ENCODE results near the gene PLA2G10.
"Not testable (repeated sequence)": the region's sequence is repeated elsewhere in the genome, so short reads cannot be mapped to it uniquely, and the experiment has no call there.

PLA2G10 gene

GRCh38 chr16:14667347-14668266 lies 26.5 kb downstream of the PLA2G10 start:
- DNase-seq (ENCODE audit: low spot score), result no peak

GRCh38 chr16:14658063-14658462 lies 36.0 kb downstream of the PLA2G10 start:
- no peak for DNase-seq (ENCODE audit: low spot score)

- no peak for DNase-seq (ENCODE audit: low spot score)
Observed at GRCh38 chr16:14652726-14653125, 41.4 kb downstream of the PLA2G10 start.

- DNase-seq (ENCODE audit: low spot score), result no peak
Observed at GRCh38 chr16:14650629-14651028, 43.5 kb downstream of the PLA2G10 start.

- DNase-seq (ENCODE audit: low spot score), result no peak
Observed at GRCh38 chr16:14649816-14650215, 44.3 kb downstream of the PLA2G10 start.

- DNase-seq (ENCODE audit: low spot score), result no peak
Observed at GRCh38 chr16:14641926-14642325, 52.2 kb downstream of the PLA2G10 start.

- no peak for DNase-seq (ENCODE audit: low spot score)
Observed at GRCh38 chr16:14641206-14641605, 52.9 kb downstream of the PLA2G10 start.

- DNase-seq (ENCODE audit: low spot score), result no peak
Observed at GRCh38 chr16:14640538-14640937, 53.6 kb downstream of the PLA2G10 start.

- DNase-seq (ENCODE audit: low spot score), result not testable (repeated sequence)
Observed at GRCh38 chr16:14636951-14637240, 57.2 kb downstream of the PLA2G10 start.

- not testable (repeated sequence) for DNase-seq (ENCODE audit: low spot score)
Observed at GRCh38 chr16:14636179-14636950, 57.7 kb downstream of the PLA2G10 start.

GRCh38 chr16:14635395-14636165 lies 58.5 kb downstream of the PLA2G10 start:
- no peak for DNase-seq (ENCODE audit: low spot score)

GRCh38 chr16:14634389-14634725 lies 59.8 kb downstream of the PLA2G10 start:
- no peak for DNase-seq (ENCODE audit: low spot score)

- peak; percentile 88 for DNase-seq (ENCODE audit: low spot score)
Observed at GRCh38 chr16:14632693-14633569, 61.2 kb downstream of the PLA2G10 start, which contains the start of gene BFAR. Gene BFAR, plus strand, starts transcription at chr16:14632951. Its CDS starts 11,396 bp downstream, at chr16:14644347.

GRCh38 chr16:14630620-14631330 lies 63.3 kb downstream of the PLA2G10 start:
- not testable (repeated sequence) for DNase-seq (ENCODE audit: low spot score)

- DNase-seq (ENCODE audit: low spot score), result peak; percentile 85
Observed at GRCh38 chr16:14629919-14630619, 64.0 kb downstream of the PLA2G10 start, which contains the start of gene PARN. Gene PARN, minus strand, starts transcription at chr16:14630260. Its CDS starts 135 bp downstream, at chr16:14630125.

GRCh38 chr16:14629612-14629918 lies 64.5 kb downstream of the PLA2G10 start:
- peak; percentile 15 for DNase-seq (ENCODE audit: low spot score)

GRCh38 chr16:14628806-14629611 lies 65.1 kb downstream of the PLA2G10 start:
- peak; percentile 11 for DNase-seq (ENCODE audit: low spot score)

GRCh38 chr16:14627078-14627477 lies 67.0 kb downstream of the PLA2G10 start:
- DNase-seq (ENCODE audit: low spot score), result no peak
